Right cardiac atrium (tissue), 5 donors: ENCODE results near the gene DNAJC11. TPM values are rescaled to one million over a fixed set of nuclear protein-coding genes. Genes with fewer than 3 reads are reported as not detected.
"Not testable (repeated sequence)": the region's sequence is repeated elsewhere in the genome, so short reads cannot be mapped to it uniquely, and the experiment has no call there.

ENCODE experiments used
- ATAC-seq, 2 donors: fragments of 200-7000 bp; cut with Tn5 transposase; one replicate each; pipeline versions ENCODE4 v1.8.0 to v1.9.1; 2020; ENCODE audit warnings: moderate library complexity in 2 of 2, mild to moderate bottlenecking in 1 of 2
- DNase-seq, 3 donors: peaks; one replicate each; pipeline ENCODE4 v3.0.0-alpha.2; 2020
- H3K27ac ChIP-seq: one replicate; pipeline ENCODE4 v1.5.1; 2013; ENCODE audit warnings: mild to moderate bottlenecking, low read length, control low read depth, moderate library complexity
- H3K27me3 ChIP-seq: one replicate; pipeline ENCODE4 v1.6.1; 2013; ENCODE audit not compliant: control insufficient read depth, insufficient read depth
- H3K4me1 ChIP-seq: one replicate; pipeline ENCODE4 v1.6.1; 2013; ENCODE audit warnings: low read length; ENCODE audit not compliant: control insufficient read depth, insufficient read depth
- H3K4me3 ChIP-seq: one replicate; pipeline ENCODE4 v1.5.1; 2013; ENCODE audit warnings: low read length, control low read depth
- H3K9me3 ChIP-seq: one replicate; pipeline ENCODE4 v1.6.1; 2013; ENCODE audit warnings: low read length; ENCODE audit not compliant: control insufficient read depth
- WGBS: extraction: QIAGEN DNeasy Blood & Tissue Kit; methylation state at CpG from one replicate; pipeline ENCODE4 v1.1.7; 2013; 5-methylcytosine and 5-hydroxymethylcytosine counted together
- intact Hi-C, 4 donors: fragments of 100-400 bp; cut with DNase I; formaldehyde crosslinking; loops; one replicate each; pipeline versions ENCODE4 v1.11.0 to v1.14.0; 2022 to 2023
- polyA plus RNA-seq: library from polyadenylated mRNA; stranded (reverse); fragments of 200-250 nt; gene quantifications from one replicate; pipeline ENCODE4 v1.2.3, GENCODE V29; 2013
- total RNA-seq, 4 donors: library from RNA; stranded (reverse); fragmentation: NEBNext Ultra II Directional; extraction: Animal tissue kit (Norgen Biotek cat#: 25700); gene quantifications; one replicate each; pipeline ENCODE4 v1.2.1, GENCODE V29; 2021
- donor health status: healthy with polysubstance abuse.
- donor health status: DM: no; HTN: yes; CAD: no.
- donor health status: DM: no; HTN: no; CAD: no.
- donor health status: DM: no; HTN: yes; CAD: no; lungs with severe emphysema.
- donor health status: DM: yes; HTN: yes; CAD: no.

Gene DNAJC11
- total and polyA plus RNA-seq, 5 donors: 37.5 to 65.6 (median 55.5) TPM

DNA sequence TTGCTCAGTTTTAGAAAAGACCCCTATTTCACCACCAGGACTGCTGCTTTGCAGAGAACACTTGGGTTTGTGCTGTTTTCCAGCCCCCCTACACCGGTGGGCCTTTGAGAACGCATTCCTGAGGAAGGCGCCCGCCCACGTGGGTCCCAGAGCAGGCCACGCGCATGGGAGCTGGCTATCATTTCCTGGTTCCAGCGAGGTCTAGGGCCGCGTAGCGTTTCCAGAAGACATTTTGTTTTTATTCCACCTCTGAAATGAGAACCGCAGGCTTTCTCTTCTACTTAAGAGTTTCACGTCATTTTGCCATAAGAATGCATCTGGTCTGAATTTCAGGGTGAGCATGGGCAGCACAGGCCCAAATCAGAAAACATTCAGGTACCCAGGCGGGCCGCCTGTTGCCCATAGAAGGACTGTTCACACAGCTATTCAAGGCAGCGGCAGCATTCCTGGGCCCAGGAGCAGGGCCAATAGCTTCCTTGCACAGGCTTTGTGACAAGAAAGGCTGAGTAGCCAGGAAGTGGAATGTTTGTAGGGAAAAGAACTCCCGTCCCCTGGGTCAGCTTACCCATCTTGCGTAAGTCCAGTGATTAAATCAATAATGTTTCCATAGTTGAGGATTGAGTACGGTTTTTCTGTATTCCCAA is 97.6 kb downstream of the DNAJC11 start:
- peak overlapping the region; percentile 73 for H3K4me3 ChIP-seq
- no peaks in the 10 kb centered on the region for H3K9me3 ChIP-seq
- H3K27me3 ChIP-seq: no peaks in the 10 kb centered on the region
- peak; percentile 46 to 56 for ATAC-seq
- DNase-seq: peak; percentile 87 to 94 (median 91)
- peaks cover 11% of the 10 kb centered on the region for H3K4me1 ChIP-seq
- 10% methylated on average over 19 of the region's 19 CpGs for WGBS
- intact Hi-C loops: no loop called here
- peak overlapping the region; percentile 94 for H3K27ac ChIP-seq

GRCh38 chr1:6603238-6603914 is 98.2 kb downstream of the DNAJC11 start:
- Histone ChIP-seq H3K4me3 (peak overlapping the region; percentile 73), H3K4me1 (peaks cover 11% of the 10 kb centered on the region), H3K27me3 (no peaks in the 10 kb centered on the region), H3K27ac (peak overlapping the region; percentile 94), H3K9me3 (no peaks in the 10 kb centered on the region)
- peak; percentile 39 to 62 for ATAC-seq
- DNase-seq: peak; percentile 78 to 87 (median 86)
- intact Hi-C loops: no loop called here
- WGBS: under 1% methylated on average over 36 of the region's 36 CpGs

- ATAC-seq (peak; percentile 86 to 87), DNase-seq (peak; percentile 93 to 97 (median 96))
- Histone ChIP-seq H3K4me1 (peaks cover 12% of the 10 kb centered on the region), H3K4me3 (peak within 1 kb of the TSS; percentile 73), H3K27me3 (no peaks in the 10 kb centered on the region), H3K9me3 (no peaks in the 10 kb centered on the region), H3K27ac (peak within 1 kb of the TSS; percentile 94)
- under 1% methylated on average over 84 of the region's 84 CpGs for whole genome bisulfite sequencing
- intact Hi-C loops: no loop called here
Observed at GRCh38 chr1:6602669-6603237, 98.9 kb downstream of the DNAJC11 start, which contains the start of gene KLHL21. Gene KLHL21, minus strand, starts transcription at chr1:6602869. Its CDS starts 52 bp downstream, at chr1:6602817.

DNA sequence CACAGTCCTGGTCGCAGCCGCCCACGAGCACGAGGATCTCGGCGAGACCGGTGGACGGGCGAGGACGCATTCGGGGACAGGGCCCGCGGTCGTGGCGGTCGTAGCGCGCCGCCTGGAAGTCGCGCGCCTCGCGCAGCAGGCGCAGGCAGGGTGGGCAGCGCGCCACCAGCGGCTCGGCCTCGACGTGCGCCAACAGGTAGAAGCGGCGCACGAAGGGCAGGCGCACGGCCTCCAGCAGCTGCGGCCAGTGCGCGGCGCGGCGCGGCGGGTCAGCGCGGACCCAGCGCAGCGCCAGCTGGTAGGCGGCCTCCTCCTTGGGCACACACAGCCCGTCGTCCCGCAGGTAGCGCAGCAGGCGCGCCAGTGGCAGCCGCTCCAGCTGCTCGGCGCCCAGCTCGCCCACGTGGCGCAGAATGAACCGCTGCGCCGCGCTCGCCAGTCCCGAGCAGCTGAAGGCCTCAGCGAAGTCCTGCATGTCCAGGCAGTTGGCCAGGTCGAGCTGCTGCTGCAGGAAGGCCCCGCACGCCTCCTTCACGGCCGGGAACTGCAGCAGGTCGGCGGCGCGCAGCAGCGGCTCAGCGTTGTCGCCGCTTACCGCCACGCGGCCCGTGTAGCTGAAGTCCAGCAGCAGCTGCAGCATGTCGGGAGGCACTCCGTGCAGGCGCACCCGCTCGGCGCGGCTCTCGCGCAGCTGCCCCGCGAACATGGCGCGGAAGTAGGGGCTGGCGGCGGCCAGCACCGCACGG is 99.5 kb downstream of the DNAJC11 start:
- H3K4me1 ChIP-seq: peaks cover 15% of the 10 kb centered on the region
- H3K4me3 ChIP-seq: peak overlapping the region; percentile 73
- ATAC-seq (peak; percentile 0 to 24), DNase-seq (peak; percentile 67 to 84 (median 84))
- no peaks in the 10 kb centered on the region for H3K9me3 ChIP-seq
- H3K27me3 ChIP-seq: no peaks in the 10 kb centered on the region
- under 1% methylated on average over 103 of the region's 103 CpGs for WGBS
- intact Hi-C loops: loop anchor here in 1 of 4 donors (2.0 kb wide), 1 partner anchor 25 kb away; no protein-coding TSS in a partner anchor
- H3K27ac ChIP-seq: peak overlapping the region; percentile 92

DNA sequence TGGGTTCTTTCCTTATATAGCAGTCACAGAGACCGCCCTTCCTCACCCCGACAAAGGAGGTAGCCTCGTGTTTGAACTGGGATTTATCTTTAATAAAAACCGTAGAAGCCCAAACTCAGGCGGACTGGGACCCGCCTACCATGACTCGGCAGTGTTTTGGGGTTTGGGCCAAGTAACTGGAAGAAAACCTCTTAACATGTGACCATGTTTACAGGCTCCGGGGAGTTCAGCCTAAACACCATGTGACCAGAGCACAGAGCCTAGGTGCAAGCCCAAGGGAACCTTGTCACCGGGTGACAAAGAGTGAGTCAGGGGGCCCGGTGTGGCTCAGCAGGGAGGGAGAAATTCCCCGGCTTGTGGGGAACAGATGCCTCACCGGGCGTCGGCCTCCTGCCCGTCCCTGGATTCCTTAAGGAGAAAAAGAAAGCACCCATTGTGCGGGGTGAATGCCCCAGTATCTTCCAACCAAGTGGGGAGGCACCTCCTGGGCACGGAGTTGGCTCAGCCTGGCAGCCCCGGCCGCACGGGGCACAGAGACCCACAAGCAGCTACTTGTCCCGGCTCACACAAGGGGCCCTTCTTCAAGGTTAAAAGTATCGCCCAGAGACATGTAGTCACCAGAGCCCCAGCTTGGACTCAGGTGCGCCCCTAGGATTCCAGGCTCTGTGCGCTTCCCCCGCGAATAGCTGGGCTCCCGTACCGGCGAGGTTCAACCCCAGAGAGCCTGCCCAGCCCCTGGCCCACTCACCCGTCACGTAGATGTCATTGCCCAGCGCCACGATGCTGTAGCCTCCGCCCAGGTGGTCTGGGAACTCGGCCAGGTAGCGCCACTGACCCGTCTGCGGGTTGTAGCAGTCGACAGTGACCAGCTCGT is 100.3 kb downstream of the DNAJC11 start:
- ATAC-seq: peak; percentile 40 to 47
- under 1% methylated on average over 40 of the region's 40 CpGs for WGBS
- intact Hi-C loops: loop anchor here in 1 of 4 donors (2.0 kb wide), 1 partner anchor 26 kb away; no protein-coding TSS in a partner anchor
- peaks cover 21% of the 10 kb centered on the region for H3K4me1 ChIP-seq
- DNase-seq: peak; percentile 75 to 87 (median 87)
- H3K9me3 ChIP-seq: no peaks in the 10 kb centered on the region
- peak overlapping the region; percentile 92 for H3K27ac ChIP-seq
- H3K27me3 ChIP-seq: no peaks in the 10 kb centered on the region
- H3K4me3 ChIP-seq: peak overlapping the region; percentile 73

DNA sequence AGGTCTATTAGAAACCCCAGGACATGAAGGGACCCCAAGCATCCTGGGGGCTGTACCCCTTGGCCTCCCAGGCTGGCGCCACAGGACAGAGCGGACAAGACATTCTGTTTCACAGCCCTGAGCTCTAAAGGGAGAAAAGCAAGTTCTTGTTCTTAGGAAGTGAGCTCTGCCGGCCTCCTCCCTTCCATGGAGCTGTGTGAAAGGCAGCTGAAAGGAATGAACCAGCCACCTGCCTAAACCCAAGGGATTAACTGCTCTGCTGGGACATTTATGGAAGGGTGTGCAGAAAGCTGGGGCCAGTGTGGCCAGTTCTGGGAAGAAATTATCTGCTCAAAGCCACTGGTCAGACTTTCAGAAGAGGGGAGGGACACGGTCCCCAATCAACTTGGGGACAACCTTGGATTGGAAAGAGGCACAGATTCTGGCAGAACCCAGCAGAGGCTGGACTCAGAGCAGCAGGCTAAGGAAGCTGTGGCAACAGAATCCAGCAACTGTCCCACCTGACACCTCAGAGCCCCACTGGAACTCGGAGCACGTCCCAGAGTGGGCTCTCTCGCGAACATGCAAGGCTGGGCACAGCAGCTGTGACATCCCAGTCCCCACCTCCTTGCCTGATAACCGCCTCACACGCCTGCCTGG is 101.1 kb downstream of the DNAJC11 start:
- Histone ChIP-seq H3K4me1 (peaks cover 21% of the 10 kb centered on the region), H3K4me3 (peak overlapping the region; percentile 73), H3K27ac (peak overlapping the region; percentile 92), H3K27me3 (no peaks in the 10 kb centered on the region), H3K9me3 (no peaks in the 10 kb centered on the region)
- ATAC-seq (peak in 1 of 2 donors; percentile 7), DNase-seq (peak in 1 of 3 donors; percentile 57)
- intact Hi-C loops: loop anchor here in 1 of 4 donors (2.0 kb wide), 1 partner anchor 26 kb away; no protein-coding TSS in a partner anchor
- 15% methylated on average over 10 of the region's 10 CpGs for WGBS

- intact Hi-C loops: loop anchor here in 1 of 4 donors (2.0 kb wide), 1 partner anchor 27 kb away; no protein-coding TSS in a partner anchor
- Histone ChIP-seq H3K4me1 (peaks cover 21% of the 10 kb centered on the region), H3K4me3 (peak overlapping the region; percentile 73)
- 62% methylated on average over 8 of the region's 8 CpGs for WGBS
- ATAC-seq, H3K27ac ChIP-seq, H3K27me3 ChIP-seq, H3K9me3 ChIP-seq: not testable (repeated sequence)
- peak in 1 of 3 donors; percentile 40 for DNase-seq
Observed at GRCh38 chr1:6599991-6600390, 101.6 kb downstream of the DNAJC11 start.

DNA sequence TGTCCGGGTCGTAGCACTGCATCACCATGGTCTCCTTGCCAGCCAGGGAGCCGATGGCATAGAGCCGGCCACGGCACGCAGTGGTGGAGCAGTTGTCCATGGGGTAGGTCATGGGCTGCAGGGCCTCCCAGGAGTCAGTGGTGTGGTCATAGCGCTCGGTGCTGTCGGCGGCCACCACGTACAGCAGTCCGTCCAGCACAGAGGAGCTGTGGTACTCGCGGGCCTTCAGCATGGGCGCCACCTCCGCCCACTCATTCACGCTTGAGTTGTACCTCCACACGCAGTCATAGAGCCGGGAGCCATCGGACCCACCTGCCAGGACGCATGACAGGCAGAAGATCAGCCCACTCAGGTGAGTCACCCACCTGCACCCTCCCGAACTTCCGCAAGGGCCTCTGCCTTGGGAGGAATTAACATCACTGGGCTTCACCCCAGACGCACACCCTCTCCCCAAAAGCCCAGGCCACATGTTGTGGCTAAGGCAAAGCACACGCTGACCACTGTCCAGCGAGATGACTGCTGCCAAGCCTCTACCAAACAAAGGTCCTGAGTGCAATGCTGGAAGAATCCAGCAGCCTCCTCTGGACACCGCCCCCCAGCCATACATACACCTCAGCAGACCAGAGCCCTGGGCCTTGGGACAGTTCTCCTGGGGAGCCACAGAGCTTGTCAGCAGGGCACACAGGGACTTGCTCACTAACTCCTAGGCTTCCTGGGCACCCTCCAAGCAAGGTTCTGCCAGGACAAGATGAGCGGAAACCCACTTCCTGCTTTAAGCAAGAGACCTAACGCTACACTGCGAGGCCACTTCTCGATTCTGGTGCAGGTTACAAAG is 102.3 kb downstream of the DNAJC11 start:
- Histone ChIP-seq H3K9me3 (no peaks in the 10 kb centered on the region), H3K4me1 (peaks cover 21% of the 10 kb centered on the region), H3K4me3 (peak overlapping the region; percentile 11), H3K27me3 (no peaks in the 10 kb centered on the region), H3K27ac (peak overlapping the region; percentile 9)
- WGBS: 73% methylated on average over 31 of the region's 31 CpGs
- DNase-seq (peak in 1 of 3 donors; percentile 70), ATAC-seq (no peak)
- intact Hi-C loops: no loop called here

GRCh38 chr1:6597777-6598131 is 103.9 kb downstream of the DNAJC11 start:
- Histone ChIP-seq H3K4me3 (no peak overlapping the region), H3K27me3 (no peaks in the 10 kb centered on the region), H3K27ac (peak overlapping the region; percentile 53), H3K4me1 (peaks cover 16% of the 10 kb centered on the region), H3K9me3 (no peaks in the 10 kb centered on the region)
- no peak for DNase-seq
- no peak for ATAC-seq
- 75% methylated on average over 6 of the region's 6 CpGs for WGBS
- intact Hi-C loops: no loop called here
